GM12878 (cell line): ENCODE measurements around the gene HCFC1. TPM values are rescaled to one million over a fixed set of nuclear protein-coding genes. Genes with fewer than 3 reads are reported as not detected.

Experiments used
- ATAC-seq: fragments of 200-7000 bp; cut with Tn5 transposase; 3 replicates; pipeline ENCODE4 v1.9.1; 2020; ENCODE audit warnings: mild to moderate bottlenecking, moderate library complexity
- BruUV-seq: library from RNA; stranded (reverse); fragments of 400-500 nt; replicated peaks from 2 replicates; lab custom pipeline; 2021; lab: Mats Ljungman, UMichigan
- CTCF ChIA-PET: fragments of 300-600 bp; sonication (Branson Sonifier 250); formaldehyde crosslinking; extraction: SDS; loops from one replicate; lab custom pipeline; 2021; ENCODE audit warnings: inconsistent platforms; lab: Yijun Ruan, JAX
- POLR2A ChIA-PET: fragments of 350-600 bp; formaldehyde crosslinking; extraction: SDS; loops from one replicate; lab custom pipeline; 2021; ENCODE audit warnings: inconsistent platforms; lab: Charles Lee
- RAD21 ChIA-PET: fragments of 300-600 bp; sonication (Branson Sonifier 250); formaldehyde crosslinking; loops from one replicate; lab custom pipeline; 2023; ENCODE audit warnings: antibody characterized with exemption; ENCODE audit not compliant: unreplicated experiment; lab: Charles Lee
- SMC1A ChIA-PET: fragments of 300-600 bp; sonication (Branson Sonifier 250); formaldehyde crosslinking; loops from one replicate; lab custom pipeline; 2023; ENCODE audit not compliant: unreplicated experiment, uncharacterized antibody; lab: Charles Lee
- DNase-seq: peaks from one replicate; pipeline ENCODE4 v3.0.0-alpha.2; 2011; ENCODE audit warnings: low read depth, low spot score
- FAIRE-seq: peaks from 3 replicates; lab custom pipeline; 2011; peaks lifted over from hg19 to GRCh38; lab: Jason Lieb, UNC
- H2AFZ ChIP-seq: 2 replicates; pipeline ENCODE4 v1.6.0; 2011; ENCODE audit warnings: low read depth, low read length, control low read depth; ENCODE audit not compliant: control insufficient read depth
- H3K27ac ChIP-seq: 2 replicates; pipeline ENCODE4 v1.5.1; 2011; ENCODE audit warnings: control low read depth; ENCODE audit not compliant: control insufficient read depth, insufficient read depth
- H3K27me3 ChIP-seq, 2 experiments: replicated peaks in 1 of 2; 2 replicates each; pipeline versions ENCODE4 v1.6.0 to v1.6.1; 2011; ENCODE audit warnings: low read length in 1 of 2; ENCODE audit not compliant: control insufficient read depth in 2 of 2, insufficient read depth in 2 of 2
- H3K36me3 ChIP-seq, 2 experiments: 2 replicates each; pipeline ENCODE4 v1.5.1; 2011; ENCODE audit warnings: low read length in 1 of 2; ENCODE audit not compliant: control insufficient read depth in 2 of 2, insufficient read depth in 2 of 2
- H3K4me1 ChIP-seq: 2 replicates; pipeline ENCODE4 v1.6.1; 2011; ENCODE audit warnings: mild to moderate bottlenecking, low read length, moderate library complexity, mixed read lengths; ENCODE audit not compliant: control insufficient read depth, insufficient read depth
- H3K4me2 ChIP-seq: 2 replicates; pipeline ENCODE4 v1.6.0; 2011; ENCODE audit warnings: control low read depth; ENCODE audit not compliant: control insufficient read depth, insufficient read depth
- H3K4me3 ChIP-seq: fragments of 200-600 bp; sonication (generic); 2 replicates; pipeline ENCODE4 v1.5.1; 2016
- H3K79me2 ChIP-seq: 2 replicates; pipeline ENCODE4 v1.6.0; 2011; ENCODE audit warnings: low read length; ENCODE audit not compliant: control insufficient read depth, insufficient read depth
- H3K9ac ChIP-seq: 2 replicates; pipeline ENCODE4 v1.8.0; 2011; ENCODE audit warnings: low read length, control low read depth, mixed read lengths; ENCODE audit not compliant: control insufficient read depth, insufficient read depth
- H3K9me3 ChIP-seq: replicated peaks from 3 replicates; pipeline ENCODE4 v1.5.1; 2011; ENCODE audit warnings: mild to moderate bottlenecking, low read length; ENCODE audit not compliant: control insufficient read depth, insufficient read depth
- H4K20me1 ChIP-seq: 2 replicates; pipeline ENCODE4 v1.6.0; 2011; ENCODE audit not compliant: control insufficient read depth, insufficient read depth
- ESRRA ChIP-seq: IDR thresholded peaks from 2 replicates; pipeline ENCODE4 v1.6.1; 2012; ENCODE audit warnings: mild to moderate bottlenecking, low read length, improper control_type of control experiment
- MEF2B ChIP-seq: fragments of 450-650 bp; IDR thresholded peaks from 2 replicates; pipeline ENCODE4 v1.6.1; 2018; ENCODE audit warnings: mild to moderate bottlenecking, moderate library complexity; ENCODE audit not compliant: partially characterized antibody, poor library complexity, severe bottlenecking
- NFIC ChIP-seq: IDR thresholded peaks from 2 replicates; pipeline ENCODE4 v1.6.1; 2012; ENCODE audit warnings: low read depth, mild to moderate bottlenecking, inconsistent platforms, low read length, moderate library complexity
- POLR2A ChIP-seq: IDR thresholded peaks from 2 replicates; pipeline ENCODE4 v1.6.1; 2011; ENCODE audit warnings: low read depth, mild to moderate bottlenecking, low read length
- SIX5 ChIP-seq: IDR thresholded peaks from 2 replicates; pipeline ENCODE4 v1.6.1; 2011; ENCODE audit warnings: mild to moderate bottlenecking, low read depth, low read length, moderate library complexity; ENCODE audit not compliant: severe bottlenecking
- TCF3 ChIP-seq: IDR thresholded peaks from 2 replicates; pipeline ENCODE4 v1.6.1; 2012; ENCODE audit warnings: low read depth, mild to moderate bottlenecking, low read length, borderline replicate concordance; ENCODE audit not compliant: insufficient read depth
- WGBS: methylation state at CpG from one replicate; pipeline ENCODE4 v1.1.6; 2016; ENCODE audit warnings: low lambda C conversion rate; ENCODE audit not compliant: insufficient replicate concordance, insufficient coverage; ENCODE audit errors: missing lambda C conversion rate; 5-methylcytosine and 5-hydroxymethylcytosine counted together
- in situ Hi-C: fragments of 300-500 bp; cut with MboI; formaldehyde crosslinking; loops from 9 replicates; pipeline ENCODE4 v1.14.3; 2018; ENCODE audit warnings: mixed read lengths
- intact Hi-C: fragments of 100-400 bp; cut with micrococcal nuclease; formaldehyde crosslinking; loops from one replicate; pipeline ENCODE4 v1.14.2; 2022; ENCODE audit not compliant: unreplicated experiment
- polyA plus RNA-seq, 11 experiments: library from polyadenylated mRNA; depleted of rRNA in 4 of 11; unstranded in 6 of 11; stranded (reverse) in 5 of 11; fragments of >200 nt; fragmentation: Nextera tagmentation in 4 of 11; fragmentation: Illumina TruSeq in 1 of 11; extraction: Ambion mirVana in 4 of 11; extraction: Trizol in 1 of 11; gene quantifications; 1 replicate in 1 of 11; 2 replicates in 10 of 11; pipeline versions ENCODE4 v1.2.1 to v1.2.3, GENCODE V29; 2011 to 2016; ENCODE audit warnings: inconsistent platforms in 2 of 11, missing spikeins in 2 of 11, low read depth in 1 of 11
- total RNA-seq, 4 experiments: library from RNA; depleted of rRNA in 3 of 4; stranded (reverse); fragments of >200 nt in 3 of 4; fragmentation: Illumina TruSeq in 1 of 4; extraction: Trizol in 1 of 4; gene quantifications; 2 replicates each; pipeline versions ENCODE4 v1.2.1 to v1.2.3, GENCODE V29; 2013 to 2021
- TF ChIP-seq, protein P1 (sequence below): fragments of 450-650 bp; IDR thresholded peaks from 2 replicates; pipeline ENCODE4 v1.6.1; 2017; ENCODE audit warnings: mild to moderate bottlenecking, moderate library complexity
- TF ChIP-seq, protein P2 (sequence below): fragments of 450-650 bp; IDR thresholded peaks from 2 replicates; pipeline ENCODE4 v1.6.1; 2016; ENCODE audit warnings: mild to moderate bottlenecking

HCFC1 gene
- total and polyA plus RNA-seq, 10 of the 15 experiments (the other 5 are each of a cell fraction or from before 2014, with no cell fraction given): 3.9 to 92.7 (median 23.5) TPM

DNA sequence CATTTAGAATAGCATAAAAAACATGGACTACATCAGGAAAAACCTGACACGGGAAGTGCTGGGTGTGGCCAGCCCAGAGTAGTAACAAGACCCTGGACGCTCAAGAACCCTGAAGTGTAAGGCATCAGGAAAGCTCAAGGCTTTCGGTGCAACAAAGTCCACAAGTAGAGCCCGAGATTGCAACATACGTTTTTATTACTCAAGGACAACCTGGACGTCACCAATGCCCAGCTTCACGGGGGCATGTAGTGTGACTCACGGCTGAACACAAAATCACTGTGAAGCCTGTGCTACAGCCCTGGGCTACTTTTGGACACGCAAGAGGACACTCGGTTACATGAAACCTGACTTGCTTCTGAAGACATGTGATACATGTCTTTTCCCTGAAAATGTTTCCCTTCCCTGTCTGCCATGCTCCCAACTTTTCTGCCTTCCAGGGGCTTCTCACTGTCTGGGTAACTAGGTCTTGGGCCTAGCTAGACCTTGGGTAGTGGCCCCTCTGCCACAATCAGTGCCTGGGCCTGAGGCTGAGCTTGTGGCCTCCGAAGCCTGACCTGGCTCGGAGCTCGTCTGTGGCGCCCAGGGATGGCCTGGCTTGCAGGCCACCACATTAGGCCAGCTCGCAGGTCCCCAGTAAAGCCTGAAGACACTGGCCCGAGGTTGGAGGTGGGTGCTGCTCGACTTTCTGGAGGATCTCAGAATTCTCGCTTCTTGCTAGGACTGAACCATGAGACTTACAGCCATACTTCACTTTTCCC, 38.9 kb upstream of the HCFC1 start:
- Histone ChIP-seq H3K9me3 (no peaks in the 10 kb centered on the region), H3K4me3 (no peak overlapping the region), H4K20me1 (no peaks in the 10 kb centered on the region), H3K9ac (no peak overlapping the region), H3K27ac (no peak overlapping the region), H3K4me2 (no peak overlapping the region), H3K36me3 (no peaks in the 10 kb centered on the region; a peak in 3 of 4 replicates), H3K27me3 (no peaks in the 10 kb centered on the region), H3K79me2 (no peaks in the 10 kb centered on the region; the same call in none of the 2 replicates), H3K4me1 (peaks cover 9% of the 10 kb centered on the region), H2AFZ (no peak overlapping the region)
- BruUV-seq: TSS peak; percentile 73
- SMC1A ChIA-PET: interaction anchor here (0.8 to 2.5 kb wide), 3 partner anchors 7 to 34 kb away, joined by 3 to 7 read pairs (median 4); no protein-coding TSS in a partner anchor
- TF ChIP-seq MEF2B (no peak), POLR2A (peak; percentile 37; the same call in 1 of the 2 replicates)
- RAD21 ChIA-PET: interaction anchor here (0.6 to 1.5 kb wide), 3 partner anchors 9 to 252 kb away, joined by 3 read pairs; no protein-coding TSS in a partner anchor
- no peak for ATAC-seq
- WGBS: 69% methylated on average over 18 of the region's 18 CpGs
- intact Hi-C loops: loop anchor here (5.0 kb wide), 1 partner anchor 42 kb away; no protein-coding TSS in a partner anchor
- CTCF ChIA-PET: interaction anchor here (0.9 to 5.6 kb wide), 3 partner anchors 8 to 42 kb away, joined by 3 to 35 read pairs (median 4); partner anchors contain the start of genes HCFC1 and IRAK1
- in situ Hi-C loops: no loop called here
- POLR2A ChIA-PET: interaction anchor here (0.9 to 1.3 kb wide), 2 partner anchors 8 to 17 kb away, joined by 3 read pairs; no protein-coding TSS in a partner anchor
- DNase-seq: no peak
- no peak for FAIRE-seq

DNA sequence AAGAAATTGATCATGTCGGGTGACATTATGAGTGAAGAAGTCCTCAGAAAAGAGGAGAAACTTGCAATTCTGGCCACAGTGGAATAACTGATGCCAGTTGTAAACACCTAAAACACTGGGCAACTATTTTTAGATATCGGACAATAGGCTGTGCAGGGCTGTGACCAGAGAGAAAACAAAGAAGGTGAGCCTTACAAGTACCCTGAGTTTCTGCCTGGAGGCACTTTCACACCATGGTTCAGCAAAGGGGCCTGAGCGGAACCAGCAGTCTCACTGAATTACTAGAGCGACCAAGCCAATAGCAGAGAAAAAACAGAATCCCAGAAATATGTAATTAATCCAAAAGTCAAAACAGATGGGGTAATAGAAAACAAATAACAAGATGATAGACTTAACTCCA, 36.9 kb upstream of the HCFC1 start:
- DNase-seq (no peak), FAIRE-seq (no peak), ATAC-seq (peak; percentile 55)
- in situ Hi-C loops: no loop called here
- H3K36me3 ChIP-seq: no peaks in the 10 kb centered on the region; a peak in 3 of 4 replicates
- H3K27ac ChIP-seq: peak overlapping the region; percentile 76
- H3K9ac ChIP-seq: peak overlapping the region; percentile 30; the same call in 1 of the 2 replicates
- H3K4me2 ChIP-seq: peak overlapping the region; percentile 38
- SMC1A ChIA-PET: interaction anchor here (1.5 to 2.5 kb wide), 3 partner anchors 9 to 40 kb away, joined by 7 to 14 read pairs (median 8); no protein-coding TSS in a partner anchor
- no peaks in the 10 kb centered on the region; the same call in none of the 2 replicates for H3K79me2 ChIP-seq
- no TSS peak for BruUV-seq
- POLR2A ChIA-PET: interaction anchor here (0.7 to 2.1 kb wide), 7 partner anchors 10 to 61 kb away, joined by 3 to 10 read pairs (median 6); no protein-coding TSS in a partner anchor
- WGBS: 9% methylated on average over 4 of the region's 4 CpGs
- no peak overlapping the region for H3K4me3 ChIP-seq
- RAD21 ChIA-PET: interaction anchor here (0.8 to 2.3 kb wide), 8 partner anchors 23 to 84 kb away, joined by 3 to 31 read pairs (median 7); partner anchors contain the start of gene HCFC1
- peaks cover 10% of the 10 kb centered on the region for H3K4me1 ChIP-seq
- H2AFZ ChIP-seq: no peak overlapping the region
- H3K27me3 ChIP-seq: no peaks in the 10 kb centered on the region
- no peaks in the 10 kb centered on the region for H3K9me3 ChIP-seq
- CTCF ChIA-PET: interaction anchor here (0.7 to 1.7 kb wide), 5 partner anchors 12 to 41 kb away, joined by 3 to 8 read pairs (median 5); partner anchors contain the start of gene HCFC1
- intact Hi-C loops: loop anchor here (1.0 kb wide), 1 partner anchor 39 kb away; no protein-coding TSS in a partner anchor
- no peaks in the 10 kb centered on the region for H4K20me1 ChIP-seq
- no peak for TF ChIP-seq SIX5
- TF ChIP-seq ESRRA: no peak
- TF ChIP-seq, protein P1, sequence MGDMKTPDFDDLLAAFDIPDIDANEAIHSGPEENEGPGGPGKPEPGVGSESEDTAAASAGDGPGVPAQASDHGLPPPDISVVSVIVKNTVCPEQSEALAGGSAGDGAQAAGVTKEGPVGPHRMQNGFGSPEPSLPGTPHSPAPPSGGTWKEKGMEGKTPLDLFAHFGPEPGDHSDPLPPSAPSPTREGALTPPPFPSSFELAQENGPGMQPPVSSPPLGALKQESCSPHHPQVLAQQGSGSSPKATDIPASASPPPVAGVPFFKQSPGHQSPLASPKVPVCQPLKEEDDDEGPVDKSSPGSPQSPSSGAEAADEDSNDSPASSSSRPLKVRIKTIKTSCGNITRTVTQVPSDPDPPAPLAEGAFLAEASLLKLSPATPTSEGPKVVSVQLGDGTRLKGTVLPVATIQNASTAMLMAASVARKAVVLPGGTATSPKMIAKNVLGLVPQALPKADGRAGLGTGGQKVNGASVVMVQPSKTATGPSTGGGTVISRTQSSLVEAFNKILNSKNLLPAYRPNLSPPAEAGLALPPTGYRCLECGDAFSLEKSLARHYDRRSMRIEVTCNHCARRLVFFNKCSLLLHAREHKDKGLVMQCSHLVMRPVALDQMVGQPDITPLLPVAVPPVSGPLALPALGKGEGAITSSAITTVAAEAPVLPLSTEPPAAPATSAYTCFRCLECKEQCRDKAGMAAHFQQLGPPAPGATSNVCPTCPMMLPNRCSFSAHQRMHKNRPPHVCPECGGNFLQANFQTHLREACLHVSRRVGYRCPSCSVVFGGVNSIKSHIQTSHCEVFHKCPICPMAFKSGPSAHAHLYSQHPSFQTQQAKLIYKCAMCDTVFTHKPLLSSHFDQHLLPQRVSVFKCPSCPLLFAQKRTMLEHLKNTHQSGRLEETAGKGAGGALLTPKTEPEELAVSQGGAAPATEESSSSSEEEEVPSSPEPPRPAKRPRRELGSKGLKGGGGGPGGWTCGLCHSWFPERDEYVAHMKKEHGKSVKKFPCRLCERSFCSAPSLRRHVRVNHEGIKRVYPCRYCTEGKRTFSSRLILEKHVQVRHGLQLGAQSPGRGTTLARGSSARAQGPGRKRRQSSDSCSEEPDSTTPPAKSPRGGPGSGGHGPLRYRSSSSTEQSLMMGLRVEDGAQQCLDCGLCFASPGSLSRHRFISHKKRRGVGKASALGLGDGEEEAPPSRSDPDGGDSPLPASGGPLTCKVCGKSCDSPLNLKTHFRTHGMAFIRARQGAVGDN: peak; percentile 21; the same call in 1 of the 2 replicates
- TF ChIP-seq, protein P2, sequence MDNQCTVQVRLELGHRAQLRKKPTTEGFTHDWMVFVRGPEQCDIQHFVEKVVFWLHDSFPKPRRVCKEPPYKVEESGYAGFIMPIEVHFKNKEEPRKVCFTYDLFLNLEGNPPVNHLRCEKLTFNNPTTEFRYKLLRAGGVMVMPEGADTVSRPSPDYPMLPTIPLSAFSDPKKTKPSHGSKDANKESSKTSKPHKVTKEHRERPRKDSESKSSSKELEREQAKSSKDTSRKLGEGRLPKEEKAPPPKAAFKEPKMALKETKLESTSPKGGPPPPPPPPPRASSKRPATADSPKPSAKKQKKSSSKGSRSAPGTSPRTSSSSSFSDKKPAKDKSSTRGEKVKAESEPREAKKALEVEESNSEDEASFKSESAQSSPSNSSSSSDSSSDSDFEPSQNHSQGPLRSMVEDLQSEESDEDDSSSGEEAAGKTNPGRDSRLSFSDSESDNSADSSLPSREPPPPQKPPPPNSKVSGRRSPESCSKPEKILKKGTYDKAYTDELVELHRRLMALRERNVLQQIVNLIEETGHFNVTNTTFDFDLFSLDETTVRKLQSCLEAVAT: no peak
- TF ChIP-seq NFIC: 0 out of 2 replicates have a peak, but pooled peaks have one; percentile 27
- TF ChIP-seq TCF3: no peak
